Gastroesophageal sphincter (tissue), 3 donors: ENCODE data around the gene MXI1.

Experiments used
- CTCF ChIP-seq, 4 experiments: fragments of 200-600 bp in 2 of 4; fragments of 450-650 bp in 2 of 4; sonication (generic) in 1 of 4; IDR thresholded peaks; one replicate each; pipeline ENCODE4 v1.5.1; 2017 to 2019; ENCODE audit warnings: antibody characterized with exemption in 4 of 4, mild to moderate bottlenecking in 2 of 4, moderate library complexity in 2 of 4
- EP300 ChIP-seq: sonication (generic); formaldehyde crosslinking; IDR thresholded peaks from one replicate; pipeline ENCODE4 v1.6.1; 2017; ENCODE audit warnings: antibody characterized with exemption, mild to moderate bottlenecking
- POLR2A ChIP-seq, 2 donors: fragments of 450-650 bp; IDR thresholded peaks; one replicate each; pipeline ENCODE4 v1.6.1; 2017; ENCODE audit warnings: antibody characterized with exemption in 2 of 2, mild to moderate bottlenecking in 2 of 2, moderate library complexity in 1 of 2
- POLR2AphosphoS5 ChIP-seq: sonication (generic); formaldehyde crosslinking; IDR thresholded peaks from one replicate; pipeline ENCODE4 v1.6.1; 2017; ENCODE audit warnings: antibody characterized with exemption

- TF ChIP-seq CTCF (IDR thresholded peaks at IDR 0.05) = peak in 1 of 4 experiments; percentile 22
- TF ChIP-seq EP300 = no peak
- no peak for TF ChIP-seq POLR2A (IDR thresholded peaks at IDR 0.05)
- peak; percentile 54 for TF ChIP-seq POLR2AphosphoS5
These were observed 128.8 kb downstream of the MXI1 start for GRCh38 chr10:110336111-110336721.
